Measurements from ENCODE around the gene PHF12. TPM values are rescaled to one million over a fixed set of nuclear protein-coding genes. Genes with fewer than 3 reads are reported as not detected.

The PHF12 gene
- total RNA-seq, 6 experiments from 2014 or later = 26.4 to 33.6 (median 29.8) TPM

DNA sequence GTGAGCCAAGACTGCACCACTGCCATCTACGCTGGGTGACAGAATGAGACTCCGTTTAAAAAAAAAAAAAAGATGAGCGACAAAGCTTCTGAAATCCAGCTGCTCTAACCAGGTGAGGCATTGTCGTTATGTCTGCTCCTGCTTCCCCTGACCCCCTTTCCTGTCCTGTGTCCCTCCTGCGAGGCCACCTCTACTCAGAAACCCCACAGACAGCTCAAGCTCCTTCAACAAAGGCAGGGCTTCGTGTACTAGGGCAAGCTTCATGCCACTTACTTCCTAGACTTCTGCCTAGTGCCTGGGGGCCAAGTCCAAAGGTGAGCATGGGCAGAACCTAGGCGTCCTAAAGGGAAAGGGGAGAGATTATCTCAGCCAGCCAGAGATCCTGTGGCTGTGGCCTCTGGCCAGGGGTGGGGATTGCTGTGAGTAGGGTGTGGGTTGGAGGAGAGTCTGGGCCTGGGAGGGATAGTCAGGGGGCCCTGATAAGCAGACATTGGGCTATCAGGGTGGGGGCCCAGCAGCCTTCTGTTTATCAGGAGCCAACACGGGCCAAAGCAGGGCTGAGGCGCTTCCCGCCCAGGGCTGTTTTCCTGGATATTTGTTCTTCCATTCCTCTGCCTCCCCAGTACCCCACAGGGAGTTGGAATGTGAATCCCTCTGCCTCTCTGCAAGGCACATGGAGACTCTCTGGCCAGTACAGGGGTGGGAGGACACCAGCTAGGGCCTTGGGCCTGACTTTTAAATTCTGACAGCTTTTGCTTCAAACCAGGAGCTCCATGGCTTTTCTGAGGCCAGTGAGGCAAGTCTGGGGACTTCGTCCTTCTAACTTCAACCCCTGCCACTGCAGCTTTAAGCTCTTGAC is 86.1 kb downstream of the PHF12 start:
- no peak overlapping the region for H3K27ac Mint-ChIP-seq

DNA sequence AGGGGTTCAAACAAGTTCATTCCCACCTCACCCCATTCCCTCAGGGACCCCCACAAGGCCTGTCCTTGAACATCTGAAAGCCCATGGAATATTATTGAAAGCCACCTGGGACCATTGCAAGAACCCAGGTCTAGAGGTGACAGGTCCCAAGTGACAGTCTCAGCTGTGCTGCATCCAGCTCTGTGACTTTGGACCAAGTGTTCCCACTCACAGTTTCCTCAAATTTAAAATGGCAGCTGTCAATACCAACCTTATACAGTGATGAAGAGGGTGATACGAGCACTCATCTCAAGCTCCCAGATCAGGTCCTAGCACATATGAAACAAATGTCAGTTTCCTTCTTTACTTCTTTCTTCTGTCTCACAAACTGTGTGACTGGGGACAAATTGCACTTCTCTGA is 87.4 kb downstream of the PHF12 start:
- no peaks in the 10 kb centered on the region for H3K36me3 Mint-ChIP-seq (ENCODE audit: low read depth)
- TF ChIP-seq, protein P1, sequence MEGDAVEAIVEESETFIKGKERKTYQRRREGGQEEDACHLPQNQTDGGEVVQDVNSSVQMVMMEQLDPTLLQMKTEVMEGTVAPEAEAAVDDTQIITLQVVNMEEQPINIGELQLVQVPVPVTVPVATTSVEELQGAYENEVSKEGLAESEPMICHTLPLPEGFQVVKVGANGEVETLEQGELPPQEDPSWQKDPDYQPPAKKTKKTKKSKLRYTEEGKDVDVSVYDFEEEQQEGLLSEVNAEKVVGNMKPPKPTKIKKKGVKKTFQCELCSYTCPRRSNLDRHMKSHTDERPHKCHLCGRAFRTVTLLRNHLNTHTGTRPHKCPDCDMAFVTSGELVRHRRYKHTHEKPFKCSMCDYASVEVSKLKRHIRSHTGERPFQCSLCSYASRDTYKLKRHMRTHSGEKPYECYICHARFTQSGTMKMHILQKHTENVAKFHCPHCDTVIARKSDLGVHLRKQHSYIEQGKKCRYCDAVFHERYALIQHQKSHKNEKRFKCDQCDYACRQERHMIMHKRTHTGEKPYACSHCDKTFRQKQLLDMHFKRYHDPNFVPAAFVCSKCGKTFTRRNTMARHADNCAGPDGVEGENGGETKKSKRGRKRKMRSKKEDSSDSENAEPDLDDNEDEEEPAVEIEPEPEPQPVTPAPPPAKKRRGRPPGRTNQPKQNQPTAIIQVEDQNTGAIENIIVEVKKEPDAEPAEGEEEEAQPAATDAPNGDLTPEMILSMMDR (IDR thresholded peaks at IDR 0.05) = no peak

More for the DNA sequence above, 86.1 kb downstream of the PHF12 start:
- no peak for DNase-seq
- Mint-ChIP-seq H3K27me3 (ENCODE audit: insufficient read depth) (peaks cover 2% of the 10 kb centered on the region), H3K4me3 (no peak overlapping the region), H3K36me3 (ENCODE audit: low read depth) (no peaks in the 10 kb centered on the region), H3K4me1 (ENCODE audit: low read depth) (peaks cover 5% of the 10 kb centered on the region), H3K9me3 (no peaks in the 10 kb centered on the region)
- TF ChIP-seq, protein P1 (IDR thresholded peaks at IDR 0.05) = no peak

DNA sequence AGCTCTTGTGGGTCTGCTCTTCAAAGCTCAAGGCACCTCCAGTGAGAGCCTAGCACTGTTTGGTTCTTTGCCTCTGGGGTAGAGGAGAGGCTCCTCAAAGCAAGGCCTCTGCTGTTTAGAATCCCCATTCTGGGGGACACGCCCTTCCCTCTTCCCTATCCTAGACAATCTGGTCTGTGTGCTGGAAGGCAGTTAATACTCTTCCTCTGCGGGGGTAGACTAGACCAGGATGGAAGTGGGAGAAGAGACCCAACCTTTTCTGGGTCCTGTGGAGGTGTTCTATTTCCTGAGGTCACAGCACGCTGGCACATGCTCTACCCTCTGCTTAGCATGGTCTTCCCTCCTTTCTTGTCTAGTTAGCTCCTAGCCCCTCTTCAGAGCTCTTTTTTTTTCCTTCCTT is 88.8 kb downstream of the PHF12 start:
- TF ChIP-seq, protein P1 (IDR thresholded peaks at IDR 0.05) = no peak
- H3K9me3 Mint-ChIP-seq = no peaks in the 10 kb centered on the region
- H3K4me3 Mint-ChIP-seq = no peak overlapping the region

More for the DNA sequence above, 87.4 kb downstream of the PHF12 start:
- peaks cover 5% of the 10 kb centered on the region for H3K4me1 Mint-ChIP-seq (ENCODE audit: low read depth)
- H3K9me3 Mint-ChIP-seq = no peaks in the 10 kb centered on the region
- H3K27me3 Mint-ChIP-seq (ENCODE audit: insufficient read depth) = peaks cover 2% of the 10 kb centered on the region
- DNase-seq = no peak
- no peak overlapping the region for H3K4me3 Mint-ChIP-seq
- H3K27ac Mint-ChIP-seq = no peak overlapping the region

DNA sequence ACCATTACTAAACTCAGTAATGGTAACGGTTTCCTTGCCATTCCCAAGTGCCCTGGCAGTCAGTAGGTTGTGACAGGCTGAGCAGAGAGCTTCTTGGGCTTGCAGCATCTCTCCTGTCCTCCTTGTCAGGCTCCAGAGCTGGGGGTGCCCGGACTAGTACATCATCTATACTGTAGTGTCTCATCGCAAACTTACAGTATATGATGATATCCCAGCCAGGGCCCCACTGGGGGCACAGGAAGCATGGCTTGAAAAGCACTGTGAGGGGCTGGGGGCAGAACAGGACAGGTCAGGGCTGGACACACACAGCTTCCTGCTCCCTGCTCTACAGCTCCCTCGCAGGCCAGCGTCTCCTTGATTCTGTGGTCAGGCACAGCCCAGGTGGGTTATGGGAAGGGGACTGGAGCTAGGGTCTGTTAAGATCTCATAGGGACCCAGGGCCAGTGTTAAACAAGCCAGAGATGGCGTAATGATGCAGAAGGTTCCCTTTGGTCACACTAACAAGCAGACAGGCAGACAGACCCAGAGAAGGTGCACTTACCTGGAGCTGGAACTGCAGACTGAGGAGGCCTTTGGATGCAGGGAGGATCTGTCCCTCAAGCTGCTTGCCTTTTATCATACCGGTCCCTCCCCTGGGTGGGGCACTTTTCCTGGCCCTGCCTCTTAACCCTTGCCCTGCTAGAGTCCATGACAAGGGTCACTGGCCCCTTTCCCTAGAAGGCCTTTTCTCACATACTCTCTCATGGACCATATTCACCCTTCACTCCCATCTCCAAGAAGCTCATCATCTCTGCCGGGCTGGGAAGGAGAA is 89.7 kb downstream of the PHF12 start:
- Mint-ChIP-seq H3K27ac (no peak overlapping the region), H3K27me3 (ENCODE audit: insufficient read depth) (no peaks in the 10 kb centered on the region; the same call in 1 of the 2 replicates), H3K4me3 (no peak overlapping the region), H3K4me1 (ENCODE audit: low read depth) (peaks cover 5% of the 10 kb centered on the region), H3K9me3 (no peaks in the 10 kb centered on the region), H3K36me3 (ENCODE audit: low read depth) (0 out of 2 replicates have a peak, but pooled peaks cover 9% of the 10 kb centered on the region)
- TF ChIP-seq, protein P1 (IDR thresholded peaks at IDR 0.05) = no peak
- no peak for DNase-seq

More for the DNA sequence above, 88.8 kb downstream of the PHF12 start:
- Mint-ChIP-seq H3K27ac (no peak overlapping the region), H3K36me3 (ENCODE audit: low read depth) (0 out of 2 replicates have a peak, but pooled peaks cover 9% of the 10 kb centered on the region), H3K27me3 (ENCODE audit: insufficient read depth) (peaks cover 2% of the 10 kb centered on the region), H3K4me1 (ENCODE audit: low read depth) (peaks cover 5% of the 10 kb centered on the region)
- no peak for DNase-seq

DNA sequence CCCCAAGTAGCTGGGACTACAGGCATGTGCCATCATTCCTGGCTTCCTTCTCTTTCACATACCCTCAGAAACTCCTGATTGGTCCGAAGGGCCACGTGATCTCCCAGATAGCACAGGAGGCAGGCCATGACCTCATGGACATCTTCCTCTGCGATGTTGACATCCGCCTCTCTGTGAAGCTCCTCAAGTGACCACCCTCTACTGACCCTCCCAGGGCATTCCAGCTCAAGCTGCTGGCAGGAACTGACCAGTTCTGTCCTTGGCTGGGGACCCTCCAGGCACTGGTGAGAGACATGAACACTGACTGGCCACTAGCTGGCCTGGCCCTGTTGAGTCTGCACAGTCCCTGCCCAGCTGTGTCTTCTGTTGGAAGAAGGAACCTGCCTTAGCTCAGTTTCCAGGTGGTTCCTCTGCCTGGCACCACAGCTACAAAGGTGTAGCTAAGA is 90.9 kb downstream of the PHF12 start:
- Mint-ChIP-seq H3K27me3 (ENCODE audit: insufficient read depth) (no peaks in the 10 kb centered on the region; the same call in 1 of the 2 replicates), H3K27ac (no peak overlapping the region), H3K4me3 (no peak overlapping the region), H3K9me3 (no peaks in the 10 kb centered on the region), H3K36me3 (ENCODE audit: low read depth) (0 out of 2 replicates have a peak, but pooled peaks cover 9% of the 10 kb centered on the region), H3K4me1 (ENCODE audit: low read depth) (0 out of 2 replicates have a peak, but pooled peaks cover 10% of the 10 kb centered on the region)
- TF ChIP-seq, protein P1 (IDR thresholded peaks at IDR 0.05) = no peak
- no peak for DNase-seq
